ENCODE data around the gene ADGRL3. TPM values are rescaled to one million over a fixed set of nuclear protein-coding genes. Genes with fewer than 3 reads are reported as not detected.
"Not testable (repeated sequence)": the region's sequence is repeated elsewhere in the genome, so short reads cannot be mapped to it uniquely, and the experiment has no call there.

ADGRL3 gene
- total and polyA plus RNA-seq, 12 donors: 2.4 to 182 (median 22.1) TPM

DNA sequence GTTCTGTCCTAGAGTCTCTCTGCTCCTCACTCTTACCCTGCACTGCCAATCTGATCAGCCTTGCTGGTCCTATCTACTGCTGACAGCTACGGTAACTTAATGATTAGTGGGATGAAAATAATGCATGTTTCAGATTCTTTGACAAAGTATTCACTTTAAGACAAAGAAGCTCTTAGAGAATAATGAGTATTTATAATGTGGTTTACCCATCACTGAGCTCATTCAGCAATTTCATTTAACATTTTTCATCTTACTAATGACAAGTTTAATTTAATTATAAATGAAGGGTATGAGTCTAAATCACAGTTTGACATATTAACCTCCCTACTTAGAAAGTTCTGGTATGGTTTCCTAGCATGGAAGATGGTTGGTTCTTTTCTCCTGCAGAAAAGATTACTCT, 428.2 kb downstream of the ADGRL3 start:
- intact Hi-C loops (cut with DNase I): no loop called here
- H3K36me3 ChIP-seq (replicated peaks in 1 of 2): no peaks in the 10 kb centered on the region
- no peak for DNase-seq
- no peak overlapping the region for H3K4me3 ChIP-seq
- WGBS, 4 donors: 79 to 100% (median 86%) methylated on average over 1 of the region's 1 CpG
- H3K27me3 ChIP-seq: no peaks in the 10 kb centered on the region
- H3K4me1 ChIP-seq (replicated peaks in 1 of 2): no peaks in the 10 kb centered on the region
- H3K9me3 ChIP-seq (replicated peaks in 1 of 3): no peaks in the 10 kb centered on the region
- no peak overlapping the region for H3K27ac ChIP-seq
- TF ChIP-seq, protein P1, sequence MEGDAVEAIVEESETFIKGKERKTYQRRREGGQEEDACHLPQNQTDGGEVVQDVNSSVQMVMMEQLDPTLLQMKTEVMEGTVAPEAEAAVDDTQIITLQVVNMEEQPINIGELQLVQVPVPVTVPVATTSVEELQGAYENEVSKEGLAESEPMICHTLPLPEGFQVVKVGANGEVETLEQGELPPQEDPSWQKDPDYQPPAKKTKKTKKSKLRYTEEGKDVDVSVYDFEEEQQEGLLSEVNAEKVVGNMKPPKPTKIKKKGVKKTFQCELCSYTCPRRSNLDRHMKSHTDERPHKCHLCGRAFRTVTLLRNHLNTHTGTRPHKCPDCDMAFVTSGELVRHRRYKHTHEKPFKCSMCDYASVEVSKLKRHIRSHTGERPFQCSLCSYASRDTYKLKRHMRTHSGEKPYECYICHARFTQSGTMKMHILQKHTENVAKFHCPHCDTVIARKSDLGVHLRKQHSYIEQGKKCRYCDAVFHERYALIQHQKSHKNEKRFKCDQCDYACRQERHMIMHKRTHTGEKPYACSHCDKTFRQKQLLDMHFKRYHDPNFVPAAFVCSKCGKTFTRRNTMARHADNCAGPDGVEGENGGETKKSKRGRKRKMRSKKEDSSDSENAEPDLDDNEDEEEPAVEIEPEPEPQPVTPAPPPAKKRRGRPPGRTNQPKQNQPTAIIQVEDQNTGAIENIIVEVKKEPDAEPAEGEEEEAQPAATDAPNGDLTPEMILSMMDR (IDR thresholded peaks at IDR 0.05): no peak
- no peak for TF ChIP-seq POLR2A (IDR thresholded peaks at IDR 0.05)

DNA sequence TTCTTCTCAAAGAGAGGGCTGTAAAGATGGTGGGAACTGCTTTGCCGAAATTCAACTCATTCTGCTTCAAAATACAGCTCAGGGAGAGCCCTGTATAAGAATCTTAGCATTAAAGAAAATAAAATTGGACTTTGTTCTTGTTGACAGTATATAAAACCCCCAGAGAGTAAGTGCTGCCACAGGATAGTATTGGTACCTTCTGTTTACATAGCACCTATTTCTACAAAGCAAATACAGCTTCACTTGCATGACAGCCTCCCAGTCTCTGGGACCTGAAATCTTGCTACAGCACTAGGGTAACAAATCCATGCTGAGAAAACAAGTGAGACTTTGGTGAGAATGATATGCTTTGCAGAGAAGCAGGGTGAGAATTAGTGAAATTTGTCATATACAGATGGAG, 428.6 kb downstream of the ADGRL3 start:
- WGBS, 4 donors: 90 to 95% (median 91%) methylated on average over 1 of the region's 1 CpG
- H3K4me3 ChIP-seq: no peak overlapping the region
- H3K4me1 ChIP-seq (replicated peaks in 1 of 2): no peaks in the 10 kb centered on the region
- H3K27me3 ChIP-seq: no peaks in the 10 kb centered on the region
- H3K9me3 ChIP-seq (replicated peaks in 1 of 3): no peaks in the 10 kb centered on the region
- H3K27ac ChIP-seq: no peak overlapping the region
- intact Hi-C loops (cut with DNase I): no loop called here
- TF ChIP-seq, protein P1 (IDR thresholded peaks at IDR 0.05): no peak
- TF ChIP-seq POLR2A (IDR thresholded peaks at IDR 0.05): no peak
- H3K36me3 ChIP-seq (replicated peaks in 1 of 2): no peaks in the 10 kb centered on the region
- DNase-seq: no peak

DNA sequence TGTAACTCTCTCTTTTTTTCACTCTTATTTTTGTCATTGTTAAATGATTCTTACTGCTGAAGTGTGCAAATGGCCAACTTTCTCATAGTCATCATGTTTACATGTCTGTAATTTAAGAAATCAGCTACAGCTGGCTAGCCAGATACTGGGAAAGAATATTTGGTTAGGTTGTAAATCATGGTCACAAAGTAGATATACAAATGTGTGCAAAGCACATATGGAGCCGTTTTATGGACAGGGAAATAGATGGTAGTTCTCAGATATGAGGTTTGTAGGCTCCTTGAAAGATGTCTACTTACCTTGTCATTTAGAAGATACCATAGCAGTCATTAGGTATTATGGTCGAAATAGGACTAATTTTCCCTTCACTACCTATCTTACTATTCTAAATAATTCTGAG, 430.4 kb downstream of the ADGRL3 start:
- no peaks in the 10 kb centered on the region for H3K9me3 ChIP-seq (replicated peaks in 1 of 3)
- no peaks in the 10 kb centered on the region for H3K36me3 ChIP-seq (replicated peaks in 1 of 2)
- H3K27ac ChIP-seq: no peak overlapping the region
- TF ChIP-seq, protein P1 (IDR thresholded peaks at IDR 0.05): no peak
- no peak for TF ChIP-seq POLR2A (IDR thresholded peaks at IDR 0.05)
- no peak for DNase-seq
- no peaks in the 10 kb centered on the region for H3K27me3 ChIP-seq
- H3K4me3 ChIP-seq: no peak overlapping the region
- intact Hi-C loops (cut with DNase I): no loop called here
- 70 to 78% (median 75%) methylated on average over 2 of the region's 2 CpGs for WGBS, 4 donors
- H3K4me1 ChIP-seq (replicated peaks in 1 of 2): no peaks in the 10 kb centered on the region

DNA sequence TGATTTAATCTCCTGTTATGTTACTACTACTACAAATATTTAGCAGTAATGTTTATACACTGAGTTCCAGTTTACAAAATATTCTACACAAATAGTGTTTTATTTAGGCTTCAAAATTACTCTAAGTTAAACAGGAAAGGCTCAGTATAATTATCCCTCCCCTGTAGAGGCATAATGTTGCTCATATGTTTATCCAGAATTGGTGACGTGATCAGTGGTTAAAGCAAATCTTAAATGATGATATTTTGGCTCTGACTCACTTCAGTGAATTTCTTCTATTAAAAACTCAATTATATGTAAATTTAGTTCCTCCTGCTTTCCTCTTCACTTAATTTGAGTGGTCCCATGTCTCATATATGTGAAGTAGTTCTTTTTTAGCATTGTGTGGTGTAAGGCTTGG, 438.5 kb downstream of the ADGRL3 start:
- intact Hi-C loops (cut with DNase I): no loop called here
- no peak overlapping the region for H3K4me3 ChIP-seq
- no peaks in the 10 kb centered on the region for H3K36me3 ChIP-seq (replicated peaks in 1 of 2)
- no peaks in the 10 kb centered on the region for H3K9me3 ChIP-seq (replicated peaks in 1 of 3)
- no peaks in the 10 kb centered on the region for H3K27me3 ChIP-seq
- no peak for DNase-seq
- no peak overlapping the region for H3K27ac ChIP-seq
- H3K4me1 ChIP-seq (replicated peaks in 1 of 2): no peaks in the 10 kb centered on the region
- 89 to 92% (median 91%) methylated on average over 1 of the region's 1 CpG for WGBS, 4 donors
- no peak for TF ChIP-seq POLR2A (IDR thresholded peaks at IDR 0.05)
- TF ChIP-seq, protein P1 (IDR thresholded peaks at IDR 0.05): no peak

DNA sequence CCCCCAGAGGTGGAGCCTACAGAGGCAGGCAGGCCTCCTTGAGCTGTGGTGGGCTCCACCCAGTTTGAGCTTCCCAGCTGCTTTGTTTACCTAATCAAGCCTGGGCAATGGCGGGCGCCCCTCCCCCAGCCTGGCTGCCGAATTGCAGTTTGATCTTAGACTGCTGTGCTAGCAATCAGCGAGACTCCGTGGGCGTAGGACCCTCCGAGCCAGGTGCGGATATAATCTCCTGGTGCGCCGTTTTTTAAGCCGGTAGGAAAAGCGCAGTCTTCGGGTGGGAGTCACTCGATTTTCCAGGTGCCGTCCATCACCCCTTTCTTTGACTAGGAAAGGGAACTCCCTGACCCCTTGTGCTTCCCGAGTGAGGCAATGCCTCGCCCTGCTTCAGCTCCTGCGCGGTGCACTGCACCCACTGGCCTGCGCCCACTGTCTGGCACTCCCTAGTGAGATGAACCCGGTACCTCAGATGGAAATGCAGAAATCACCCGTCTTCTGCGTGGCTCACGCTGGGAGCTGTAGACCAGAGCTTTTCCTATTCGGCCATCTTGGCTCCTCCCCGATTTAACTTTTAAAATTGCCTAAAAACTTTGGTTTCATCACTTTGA, 446.7 kb downstream of the ADGRL3 start:
- H3K27me3 ChIP-seq; H3K4me1 ChIP-seq (replicated peaks in 1 of 2); H3K27ac ChIP-seq; intact Hi-C loops (cut with DNase I); H3K9me3 ChIP-seq (replicated peaks in 1 of 3); H3K4me3 ChIP-seq; H3K36me3 ChIP-seq (replicated peaks in 1 of 2); DNase-seq: not testable (repeated sequence)
- 90 to 94% (median 93%) methylated on average over 16 to 26 of the region's 26 CpGs for WGBS, 4 donors

All from adrenal gland (tissue), 12 donors.